ENCODE data around the gene WFS1. TPM values are rescaled to one million over a fixed set of nuclear protein-coding genes. Genes with fewer than 3 reads are reported as not detected.

WFS1 gene
- total and polyA plus RNA-seq, 9 donors = 33.2 to 174 (median 126) TPM

GRCh38 chr4:6263526-6264224, 6.0 kb upstream of the WFS1 start:
- Histone ChIP-seq H3K4me1 (ENCODE audit: insufficient read depth) (no peaks in the 10 kb centered on the region), H3K9me3 (no peaks in the 10 kb centered on the region), H3K27me3 (no peaks in the 10 kb centered on the region), H3K27ac (no peak overlapping the region), H3K36me3 (no peaks in the 10 kb centered on the region), H3K4me3 (no peak overlapping the region)
- 71 to 72% (median 72%) methylated on average over 15 of the region's 15 CpGs for WGBS, 3 donors
- intact Hi-C loops (cut with DNase I) = loop anchor here in 2 of 4 donors (2.0 to 5.0 kb wide), 2 partner anchors 64 to 67 kb away; no protein-coding TSS in a partner anchor
- TF ChIP-seq EP300 (IDR thresholded peaks at IDR 0.05) (no peak), POLR2A (IDR thresholded peaks at IDR 0.05) (no peak), CTCF (IDR thresholded peaks at IDR 0.05) (no peak)
- no peak for DNase-seq

DNA sequence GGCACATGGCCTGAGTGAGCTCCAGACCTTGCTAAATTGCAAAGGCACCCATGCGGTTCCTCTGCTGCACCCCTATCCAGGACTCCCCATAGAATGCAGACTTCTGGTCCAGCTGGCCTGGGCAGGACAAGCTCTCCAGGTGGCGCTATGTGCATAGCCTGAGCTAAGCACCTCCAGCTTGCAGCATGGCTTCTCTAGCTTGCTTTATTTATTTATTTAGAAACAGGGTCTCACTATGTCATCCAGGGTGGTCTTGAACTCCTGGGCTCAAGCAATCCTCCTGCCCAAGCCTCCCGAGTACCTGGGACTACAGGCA, 5.5 kb upstream of the WFS1 start:
- H3K27ac ChIP-seq = no peak overlapping the region
- H3K9me3 ChIP-seq = no peaks in the 10 kb centered on the region
- WGBS, 3 donors = 30 to 61% (median 34%) methylated on average over 3 of the region's 3 CpGs
- TF ChIP-seq CTCF (IDR thresholded peaks at IDR 0.05) (peak; percentile 44 to 57 (median 57)), EP300 (IDR thresholded peaks at IDR 0.05) (no peak)
- peak; percentile 60 to 81 (median 74) for DNase-seq
- no peak overlapping the region for H3K4me3 ChIP-seq
- H3K4me1 ChIP-seq (ENCODE audit: insufficient read depth) = peaks cover 3% of the 10 kb centered on the region
- H3K36me3 ChIP-seq = no peaks in the 10 kb centered on the region
- H3K27me3 ChIP-seq = no peaks in the 10 kb centered on the region
- intact Hi-C loops (cut with DNase I) = loop anchor here in 1 of 4 donors (5.0 kb wide), 1 partner anchor 63 kb away; no protein-coding TSS in a partner anchor

DNA sequence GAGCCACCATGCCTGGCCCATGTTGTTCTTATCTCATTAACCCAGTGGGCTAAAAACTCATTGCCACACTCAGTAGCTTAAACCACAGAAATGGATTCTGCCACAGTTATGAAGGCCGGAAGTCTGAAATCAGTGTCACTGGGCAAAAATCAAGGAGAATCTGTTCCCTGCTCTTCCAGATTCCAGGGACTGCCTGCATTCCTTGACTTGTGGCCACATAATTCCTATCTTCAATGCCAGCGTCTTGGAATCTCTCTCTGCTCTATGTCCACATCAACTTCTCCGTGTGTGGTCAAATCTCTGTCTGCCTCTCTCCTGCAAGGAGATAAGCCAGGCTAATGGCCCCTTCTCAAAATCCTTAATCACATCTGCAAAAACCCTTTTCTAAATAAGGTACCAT, 4.1 kb upstream of the WFS1 start:
- Histone ChIP-seq H3K36me3 (no peaks in the 10 kb centered on the region), H3K27ac (no peak overlapping the region), H3K9me3 (no peaks in the 10 kb centered on the region), H3K27me3 (no peaks in the 10 kb centered on the region), H3K4me1 (ENCODE audit: insufficient read depth) (peaks cover 3% of the 10 kb centered on the region), H3K4me3 (no peak overlapping the region)
- intact Hi-C loops (cut with DNase I) = no loop called here
- no peak for TF ChIP-seq EP300 (IDR thresholded peaks at IDR 0.05)
- TF ChIP-seq POLR2A (IDR thresholded peaks at IDR 0.05) = no peak
- no peak for TF ChIP-seq CTCF (IDR thresholded peaks at IDR 0.05)
- 79 to 93% (median 92%) methylated on average over 3 of the region's 3 CpGs for WGBS, 3 donors
- no peak for DNase-seq

DNA sequence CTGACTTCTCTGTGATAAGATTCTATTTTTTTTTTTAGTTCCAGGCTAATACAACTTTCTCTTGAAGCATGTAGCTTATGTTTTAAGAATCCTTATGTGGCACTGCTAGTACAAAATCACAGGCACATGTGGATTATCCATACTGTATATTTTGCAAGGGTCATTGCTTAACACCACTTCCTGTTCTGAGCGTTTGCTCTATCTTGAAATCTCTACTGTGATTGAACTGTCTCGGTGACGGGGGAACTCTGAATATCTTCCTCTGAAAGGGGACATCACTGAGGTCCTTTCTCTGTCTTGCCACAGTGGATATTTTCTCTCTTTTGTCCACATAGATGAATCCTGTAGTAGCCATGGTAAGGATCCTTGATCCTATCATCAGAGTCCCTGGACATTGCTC, 2.1 kb upstream of the WFS1 start:
- no peaks in the 10 kb centered on the region for H3K27me3 ChIP-seq
- peaks cover 17% of the 10 kb centered on the region for H3K4me1 ChIP-seq (ENCODE audit: insufficient read depth)
- no peaks in the 10 kb centered on the region for H3K36me3 ChIP-seq
- H3K27ac ChIP-seq = no peak overlapping the region
- TF ChIP-seq POLR2A (IDR thresholded peaks at IDR 0.05) = no peak
- no peak for TF ChIP-seq EP300 (IDR thresholded peaks at IDR 0.05)
- no peak for TF ChIP-seq CTCF (IDR thresholded peaks at IDR 0.05)
- intact Hi-C loops (cut with DNase I) = no loop called here
- no peak for DNase-seq
- no peak overlapping the region for H3K4me3 ChIP-seq
- H3K9me3 ChIP-seq = no peaks in the 10 kb centered on the region
- 68 to 75% (median 72%) methylated on average over 3 of the region's 3 CpGs for WGBS, 3 donors
